HepG2 (cell line): Measurements from ENCODE around the gene ZNF554. TPM values are rescaled to one million over a fixed set of nuclear protein-coding genes. Genes with fewer than 3 reads are reported as not detected.

Experiments
- ARHGAP35 ChIP-seq: sonication (generic); formaldehyde crosslinking; IDR thresholded peaks from 2 replicates; pipeline ENCODE4 v1.9.0; 2022; ENCODE audit warnings: mild to moderate bottlenecking, inconsistent platforms, moderate library complexity, missing genetic modification reagents, borderline replicate concordance
- ARID2 ChIP-seq: sonication (generic); formaldehyde crosslinking; IDR thresholded peaks from 2 replicates; pipeline ENCODE4 v1.8.1; 2022; ENCODE audit warnings: mild to moderate bottlenecking, missing genetic modification reagents, borderline replicate concordance
- ATF7 ChIP-seq, 2 experiments: fragments of 450-650 bp in 1 of 2; sonication (generic) in 1 of 2; formaldehyde crosslinking in 1 of 2; IDR thresholded peaks; 2 replicates each; pipeline versions ENCODE4 v1.4.0 to v1.6.1; 2016 to 2020; ENCODE audit warnings: antibody characterized with exemption in 1 of 2, mild to moderate bottlenecking in 1 of 2, missing genetic modification reagents in 1 of 2
- DZIP1 ChIP-seq: sonication (generic); formaldehyde crosslinking; IDR thresholded peaks from 2 replicates; pipeline ENCODE4 v1.5.0; 2020; ENCODE audit warnings: mild to moderate bottlenecking, missing genetic modification reagents
- ELK4 ChIP-seq: sonication (generic); formaldehyde crosslinking; IDR thresholded peaks from 2 replicates; pipeline ENCODE4 v1.9.0; 2021; ENCODE audit warnings: missing genetic modification reagents, borderline replicate concordance
- ERF ChIP-seq: IDR thresholded peaks from 2 replicates; pipeline ENCODE4 v1.6.1; 2018; ENCODE audit warnings: missing biosample characterization, missing genetic modification reagents
- GABPA ChIP-seq, 2 experiments: IDR thresholded peaks; 2 replicates each; pipeline ENCODE4 v1.6.1; 2011 to 2016; ENCODE audit warnings: low read depth in 2 of 2, low read length in 1 of 2, missing biosample characterization in 1 of 2, missing genetic modification characterization in 1 of 2
- GATAD2A ChIP-seq: IDR thresholded peaks from 2 replicates; pipeline ENCODE4 v1.6.1; 2016
- MTA3 ChIP-seq: sonication (generic); formaldehyde crosslinking; IDR thresholded peaks from 2 replicates; pipeline ENCODE4 v1.4.0; 2020; ENCODE audit warnings: missing genetic modification reagents
- ONECUT2 ChIP-seq: sonication (generic); formaldehyde crosslinking; IDR thresholded peaks from 2 replicates; pipeline ENCODE4 v1.4.0; 2020; ENCODE audit warnings: missing genetic modification reagents
- SMAD9 ChIP-seq: sonication (generic); formaldehyde crosslinking; IDR thresholded peaks from 2 replicates; pipeline ENCODE4 v1.5.1; 2020; ENCODE audit warnings: mild to moderate bottlenecking, missing genetic modification reagents
- SMARCE1 ChIP-seq: fragments of 450-650 bp; IDR thresholded peaks from 2 replicates; pipeline ENCODE4 v1.6.1; 2017; ENCODE audit warnings: borderline replicate concordance
- TCF7 ChIP-seq: sonication (generic); IDR thresholded peaks from 2 replicates; pipeline ENCODE4 v1.6.1; 2016; ENCODE audit warnings: antibody characterized with exemption, low read depth
- ZBTB34 ChIP-seq: sonication (generic); formaldehyde crosslinking; IDR thresholded peaks from 2 replicates; pipeline ENCODE4 v1.8.0; 2022; ENCODE audit warnings: mild to moderate bottlenecking, missing genetic modification reagents
- ZBTB37 ChIP-seq: sonication (generic); formaldehyde crosslinking; IDR thresholded peaks from 2 replicates; pipeline ENCODE4 v1.4.0; 2020; ENCODE audit warnings: mild to moderate bottlenecking, missing genetic modification reagents
- ZMAT3 ChIP-seq: sonication (generic); formaldehyde crosslinking; conservative IDR thresholded peaks from 2 replicates; pipeline ENCODE4 v1.7.0; 2021; ENCODE audit warnings: missing genetic modification reagents
- ZNF335 ChIP-seq: sonication (generic); formaldehyde crosslinking; IDR thresholded peaks from 2 replicates; pipeline ENCODE4 v1.4.0; 2020; ENCODE audit warnings: missing genetic modification reagents
- ZNF609 ChIP-seq: sonication (generic); formaldehyde crosslinking; IDR thresholded peaks from 2 replicates; pipeline ENCODE4 v1.4.0; 2020; ENCODE audit warnings: mild to moderate bottlenecking, missing genetic modification reagents, borderline replicate concordance
- polyA plus RNA-seq, 8 experiments: library from polyadenylated mRNA; depleted of rRNA in 3 of 8; stranded (reverse) in 7 of 8; unstranded in 1 of 8; fragments of >200 nt; fragmentation: Illumina TruSeq in 4 of 8; extraction: Trizol in 4 of 8; gene quantifications; 2 replicates each; pipeline versions ENCODE4 v1.2.1 to v1.2.3, GENCODE V29; 2011 to 2016; ENCODE audit warnings: low read depth in 4 of 8, missing spikeins in 1 of 8, mixed read lengths in 1 of 8; ENCODE audit not compliant: insufficient read depth in 1 of 8
- total RNA-seq, 5 experiments: library from RNA; depleted of rRNA; stranded (reverse); fragments of >200 nt; fragmentation: Illumina TruSeq; extraction: Trizol; gene quantifications; 2 replicates each; pipeline ENCODE4 v1.2.3, GENCODE V29; 2016; ENCODE audit warnings: low read depth in 1 of 5

ZNF554 gene
- total and polyA plus RNA-seq, 2 of the 13 experiments (the other 11 are each of a cell fraction or from before 2014, with no cell fraction given) = 2.2 to 2.7 TPM

- 0 out of 2 replicates have a peak, but pooled peaks have one; percentile 25 for TF ChIP-seq ZNF609 (CRISPR knock-in tag)
- TF ChIP-seq GABPA (IDR thresholded peaks at IDR 0.05; ENCODE audit: low read depth, low read length) = no peak
- TF ChIP-seq GABPA (CRISPR knock-in tag; IDR thresholded peaks at IDR 0.05; ENCODE audit: low read depth) = no peak
- no peak for TF ChIP-seq SMARCE1
- no peak for TF ChIP-seq DZIP1 (CRISPR knock-in tag)
- TF ChIP-seq ELK4 (CRISPR knock-in tag) = no peak
- TF ChIP-seq ONECUT2 = 0 out of 2 replicates have a peak, but pooled peaks have one; percentile 12
- no peak for TF ChIP-seq ZBTB34
- TF ChIP-seq ARID2 (CRISPR knock-in tag) = no peak
- no peak for TF ChIP-seq ZMAT3 (CRISPR knock-in tag)
- peak; percentile 55; the same call in 1 of the 2 replicates for TF ChIP-seq GATAD2A (CRISPR knock-in tag)
- no peak for TF ChIP-seq ZBTB37 (CRISPR knock-in tag)
- 0 out of 2 replicates have a peak, but pooled peaks have one; percentile 68 for TF ChIP-seq SMAD9 (CRISPR knock-in tag)
- no peak for TF ChIP-seq ZNF335
- TF ChIP-seq ERF (CRISPR knock-in tag) = peak; percentile 53; the same call in 1 of the 2 replicates
- no peak for TF ChIP-seq MTA3 (CRISPR knock-in tag)
- TF ChIP-seq ARHGAP35 = no peak
- no peak for TF ChIP-seq ATF7 (IDR thresholded peaks at IDR 0.05)
- TF ChIP-seq ATF7 (CRISPR knock-in tag; IDR thresholded peaks at IDR 0.05) = no peak
- no peak for TF ChIP-seq TCF7
Measured at GRCh38 chr19:2811221-2811722, 8.4 kb upstream of the ZNF554 start (continued).
